ENCODE measurements around the gene PRLHR.

PRLHR gene

GRCh38 chr10:118568327-118568848, 27.1 kb downstream of the PRLHR start:
- TF ChIP-seq RAD21 (IDR thresholded peaks at IDR 0.05; ENCODE audit: low read depth) (peak; percentile 89), MAX (IDR thresholded peaks at IDR 0.05) (no peak), FOXM1 (IDR thresholded peaks at IDR 0.05; ENCODE audit: borderline replicate concordance, low read depth) (no peak)

DNA sequence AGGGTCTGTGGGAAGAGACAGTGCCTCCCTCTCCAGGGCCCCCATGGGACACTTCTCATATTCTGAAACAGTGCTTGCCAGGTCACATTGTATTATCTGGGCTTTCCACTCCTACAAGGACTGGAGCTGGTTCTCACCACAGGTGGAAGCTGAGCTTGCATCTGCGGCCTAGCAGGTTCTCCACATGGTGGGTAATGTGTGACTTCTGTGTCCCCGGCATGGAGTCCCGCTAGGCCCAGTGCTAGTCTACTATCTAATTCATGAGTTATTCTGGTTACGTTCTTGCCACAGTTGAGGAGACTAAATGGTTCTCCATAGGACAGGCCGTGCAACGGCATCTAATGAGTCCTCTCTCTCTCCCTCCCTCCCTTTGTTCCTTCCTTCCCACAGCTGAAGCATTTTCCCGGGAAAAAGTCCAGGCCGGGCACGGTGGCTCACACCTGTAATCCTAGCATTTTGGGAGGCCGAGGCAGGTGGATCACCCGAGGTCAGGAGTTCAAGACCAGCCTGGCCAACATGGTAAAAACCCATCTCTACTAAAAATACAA, 27.7 kb downstream of the PRLHR start:
- TF ChIP-seq YY1 (IDR thresholded peaks at IDR 0.05; ENCODE audit: low read depth) (no peak), EGR1 (IDR thresholded peaks at IDR 0.05) (no peak), NFIC (IDR thresholded peaks at IDR 0.05) (no peak), FOXM1 (IDR thresholded peaks at IDR 0.05; ENCODE audit: borderline replicate concordance, low read depth) (no peak), TAF1 (IDR thresholded peaks at IDR 0.05; ENCODE audit: low read depth) (no peak), ZBTB7A (IDR thresholded peaks at IDR 0.05; ENCODE audit: low read depth) (no peak), EP300 (IDR thresholded peaks at IDR 0.05; ENCODE audit: borderline replicate concordance) (no peak), TEAD4 (IDR thresholded peaks at IDR 0.05) (no peak), CEBPB (IDR thresholded peaks at IDR 0.05) (no peak)
- TF ChIP-seq, protein P1, sequence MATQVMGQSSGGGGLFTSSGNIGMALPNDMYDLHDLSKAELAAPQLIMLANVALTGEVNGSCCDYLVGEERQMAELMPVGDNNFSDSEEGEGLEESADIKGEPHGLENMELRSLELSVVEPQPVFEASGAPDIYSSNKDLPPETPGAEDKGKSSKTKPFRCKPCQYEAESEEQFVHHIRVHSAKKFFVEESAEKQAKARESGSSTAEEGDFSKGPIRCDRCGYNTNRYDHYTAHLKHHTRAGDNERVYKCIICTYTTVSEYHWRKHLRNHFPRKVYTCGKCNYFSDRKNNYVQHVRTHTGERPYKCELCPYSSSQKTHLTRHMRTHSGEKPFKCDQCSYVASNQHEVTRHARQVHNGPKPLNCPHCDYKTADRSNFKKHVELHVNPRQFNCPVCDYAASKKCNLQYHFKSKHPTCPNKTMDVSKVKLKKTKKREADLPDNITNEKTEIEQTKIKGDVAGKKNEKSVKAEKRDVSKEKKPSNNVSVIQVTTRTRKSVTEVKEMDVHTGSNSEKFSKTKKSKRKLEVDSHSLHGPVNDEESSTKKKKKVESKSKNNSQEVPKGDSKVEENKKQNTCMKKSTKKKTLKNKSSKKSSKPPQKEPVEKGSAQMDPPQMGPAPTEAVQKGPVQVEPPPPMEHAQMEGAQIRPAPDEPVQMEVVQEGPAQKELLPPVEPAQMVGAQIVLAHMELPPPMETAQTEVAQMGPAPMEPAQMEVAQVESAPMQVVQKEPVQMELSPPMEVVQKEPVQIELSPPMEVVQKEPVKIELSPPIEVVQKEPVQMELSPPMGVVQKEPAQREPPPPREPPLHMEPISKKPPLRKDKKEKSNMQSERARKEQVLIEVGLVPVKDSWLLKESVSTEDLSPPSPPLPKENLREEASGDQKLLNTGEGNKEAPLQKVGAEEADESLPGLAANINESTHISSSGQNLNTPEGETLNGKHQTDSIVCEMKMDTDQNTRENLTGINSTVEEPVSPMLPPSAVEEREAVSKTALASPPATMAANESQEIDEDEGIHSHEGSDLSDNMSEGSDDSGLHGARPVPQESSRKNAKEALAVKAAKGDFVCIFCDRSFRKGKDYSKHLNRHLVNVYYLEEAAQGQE (IDR thresholded peaks at IDR 0.05; ENCODE audit: low read depth), result no peak

- TF ChIP-seq, protein P1 (IDR thresholded peaks at IDR 0.05; ENCODE audit: low read depth), result no peak
- no peak for TF ChIP-seq CREB1 (IDR thresholded peaks at IDR 0.05; ENCODE audit: low read depth)
- TF ChIP-seq EGR1 (IDR thresholded peaks at IDR 0.05), result no peak
- no peak for TF ChIP-seq ZBTB7A (IDR thresholded peaks at IDR 0.05; ENCODE audit: low read depth)
- TF ChIP-seq RAD21 (IDR thresholded peaks at IDR 0.05; ENCODE audit: low read depth), result no peak
- TF ChIP-seq TAF1 (IDR thresholded peaks at IDR 0.05; ENCODE audit: low read depth), result no peak
- no peak for TF ChIP-seq YY1 (IDR thresholded peaks at IDR 0.05; ENCODE audit: low read depth)
- TF ChIP-seq USF1 (IDR thresholded peaks at IDR 0.05), result no peak
- no peak for TF ChIP-seq TEAD4 (IDR thresholded peaks at IDR 0.05)
- TF ChIP-seq EP300 (IDR thresholded peaks at IDR 0.05; ENCODE audit: borderline replicate concordance), result no peak
- no peak for TF ChIP-seq CEBPB (IDR thresholded peaks at IDR 0.05)
- no peak for TF ChIP-seq TCF12 (IDR thresholded peaks at IDR 0.05; ENCODE audit: low read depth)
- TF ChIP-seq NFIC (IDR thresholded peaks at IDR 0.05), result no peak
- TF ChIP-seq FOXM1 (IDR thresholded peaks at IDR 0.05; ENCODE audit: borderline replicate concordance, low read depth), result no peak
Measured at GRCh38 chr10:118566911-118567310, 28.5 kb downstream of the PRLHR start.

- TF ChIP-seq TCF12 (IDR thresholded peaks at IDR 0.05; ENCODE audit: low read depth) (no peak), EP300 (IDR thresholded peaks at IDR 0.05; ENCODE audit: borderline replicate concordance) (no peak), CEBPB (IDR thresholded peaks at IDR 0.05) (no peak), MAX (IDR thresholded peaks at IDR 0.05) (no peak)
Measured at GRCh38 chr10:118565301-118566075, 30.0 kb downstream of the PRLHR start.

GRCh38 chr10:118564652-118565051, 30.8 kb downstream of the PRLHR start:
- TF ChIP-seq MAX (IDR thresholded peaks at IDR 0.05), result no peak
- peak; percentile 66 for TF ChIP-seq RAD21 (IDR thresholded peaks at IDR 0.05; ENCODE audit: low read depth)
- TF ChIP-seq EP300 (IDR thresholded peaks at IDR 0.05; ENCODE audit: borderline replicate concordance), result no peak
- TF ChIP-seq, protein P1 (IDR thresholded peaks at IDR 0.05; ENCODE audit: low read depth), result no peak
- no peak for TF ChIP-seq TCF12 (IDR thresholded peaks at IDR 0.05; ENCODE audit: low read depth)
- no peak for TF ChIP-seq TAF1 (IDR thresholded peaks at IDR 0.05; ENCODE audit: low read depth)
- TF ChIP-seq TEAD4 (IDR thresholded peaks at IDR 0.05), result 0 out of 2 replicates have a peak, but pooled peaks have one; percentile 14
- no peak for TF ChIP-seq USF1 (IDR thresholded peaks at IDR 0.05)
- no peak for TF ChIP-seq FOXM1 (IDR thresholded peaks at IDR 0.05; ENCODE audit: borderline replicate concordance, low read depth)
- TF ChIP-seq EGR1 (IDR thresholded peaks at IDR 0.05), result no peak
- TF ChIP-seq CEBPB (IDR thresholded peaks at IDR 0.05), result no peak

Data from Ishikawa (cell line).